Gastrocnemius medialis (tissue), 4 donors: ENCODE results near the gene BASP1.

Experiments
- POLR2A ChIP-seq, 2 donors: fragments of 450-650 bp; IDR thresholded peaks; one replicate each; pipeline ENCODE4 v1.6.1; 2017; ENCODE audit warnings: antibody characterized with exemption in 2 of 2, mild to moderate bottlenecking in 2 of 2, moderate library complexity in 2 of 2
- TF ChIP-seq, protein P1 (sequence below), 5 experiments: fragments of 450-650 bp in 3 of 5; fragments of 200-600 bp in 2 of 5; sonication (generic) in 2 of 5; IDR thresholded peaks in 4 of 5; conservative IDR thresholded peaks in 1 of 5; 1 replicate in 4 of 5; 2 replicates in 1 of 5; pipeline ENCODE4 v1.5.1; 2016 to 2019; ENCODE audit warnings: antibody characterized with exemption in 5 of 5, mild to moderate bottlenecking in 3 of 5, moderate library complexity in 3 of 5

DNA sequence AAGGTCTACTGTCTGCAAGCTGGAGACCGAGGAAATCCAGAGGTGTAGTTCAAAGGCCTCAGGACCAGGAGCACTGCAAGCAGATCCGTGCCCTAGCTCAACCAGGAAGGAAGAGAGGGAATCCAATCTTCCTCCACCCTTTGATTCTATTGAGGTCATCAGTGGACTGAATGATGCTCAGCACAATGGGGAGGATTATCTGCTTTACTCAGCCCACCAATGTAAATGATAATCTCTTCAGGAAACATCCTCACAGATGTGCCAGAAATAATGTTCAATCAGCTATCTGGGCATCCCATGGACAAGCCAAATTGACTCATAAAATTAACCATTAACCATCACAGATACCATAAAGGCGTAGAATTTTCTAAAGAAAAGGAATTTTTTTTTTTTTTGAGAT is 92.0 kb downstream of the BASP1 start:
- TF ChIP-seq, protein P1, sequence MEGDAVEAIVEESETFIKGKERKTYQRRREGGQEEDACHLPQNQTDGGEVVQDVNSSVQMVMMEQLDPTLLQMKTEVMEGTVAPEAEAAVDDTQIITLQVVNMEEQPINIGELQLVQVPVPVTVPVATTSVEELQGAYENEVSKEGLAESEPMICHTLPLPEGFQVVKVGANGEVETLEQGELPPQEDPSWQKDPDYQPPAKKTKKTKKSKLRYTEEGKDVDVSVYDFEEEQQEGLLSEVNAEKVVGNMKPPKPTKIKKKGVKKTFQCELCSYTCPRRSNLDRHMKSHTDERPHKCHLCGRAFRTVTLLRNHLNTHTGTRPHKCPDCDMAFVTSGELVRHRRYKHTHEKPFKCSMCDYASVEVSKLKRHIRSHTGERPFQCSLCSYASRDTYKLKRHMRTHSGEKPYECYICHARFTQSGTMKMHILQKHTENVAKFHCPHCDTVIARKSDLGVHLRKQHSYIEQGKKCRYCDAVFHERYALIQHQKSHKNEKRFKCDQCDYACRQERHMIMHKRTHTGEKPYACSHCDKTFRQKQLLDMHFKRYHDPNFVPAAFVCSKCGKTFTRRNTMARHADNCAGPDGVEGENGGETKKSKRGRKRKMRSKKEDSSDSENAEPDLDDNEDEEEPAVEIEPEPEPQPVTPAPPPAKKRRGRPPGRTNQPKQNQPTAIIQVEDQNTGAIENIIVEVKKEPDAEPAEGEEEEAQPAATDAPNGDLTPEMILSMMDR (IDR thresholded peaks at IDR 0.05 in 4 of 5, conservative IDR thresholded peaks at IDR 0.05 in 1 of 5) = no peak
- no peak for TF ChIP-seq POLR2A (IDR thresholded peaks at IDR 0.05)
